ENCODE data around the gene TM9SF3.

- TF ChIP-seq, protein P1, sequence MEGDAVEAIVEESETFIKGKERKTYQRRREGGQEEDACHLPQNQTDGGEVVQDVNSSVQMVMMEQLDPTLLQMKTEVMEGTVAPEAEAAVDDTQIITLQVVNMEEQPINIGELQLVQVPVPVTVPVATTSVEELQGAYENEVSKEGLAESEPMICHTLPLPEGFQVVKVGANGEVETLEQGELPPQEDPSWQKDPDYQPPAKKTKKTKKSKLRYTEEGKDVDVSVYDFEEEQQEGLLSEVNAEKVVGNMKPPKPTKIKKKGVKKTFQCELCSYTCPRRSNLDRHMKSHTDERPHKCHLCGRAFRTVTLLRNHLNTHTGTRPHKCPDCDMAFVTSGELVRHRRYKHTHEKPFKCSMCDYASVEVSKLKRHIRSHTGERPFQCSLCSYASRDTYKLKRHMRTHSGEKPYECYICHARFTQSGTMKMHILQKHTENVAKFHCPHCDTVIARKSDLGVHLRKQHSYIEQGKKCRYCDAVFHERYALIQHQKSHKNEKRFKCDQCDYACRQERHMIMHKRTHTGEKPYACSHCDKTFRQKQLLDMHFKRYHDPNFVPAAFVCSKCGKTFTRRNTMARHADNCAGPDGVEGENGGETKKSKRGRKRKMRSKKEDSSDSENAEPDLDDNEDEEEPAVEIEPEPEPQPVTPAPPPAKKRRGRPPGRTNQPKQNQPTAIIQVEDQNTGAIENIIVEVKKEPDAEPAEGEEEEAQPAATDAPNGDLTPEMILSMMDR (IDR thresholded peaks at IDR 0.05), result no peak
- TF ChIP-seq POLR2A (IDR thresholded peaks at IDR 0.05), result no peak
These were observed 86.3 kb downstream of the TM9SF3 start for GRCh38 chr10:96500519-96500918.
